Mesendoderm (in vitro differentiated cells): Measurements from ENCODE around the gene RGS1.

Experiments used
- DNase-seq: peaks from one replicate; pipeline ENCODE4 v3.0.0; 2013
- H2AK5ac ChIP-seq: 2 replicates; pipeline ENCODE4 v1.6.1; 2013; ENCODE audit warnings: low read length, inconsistent platforms
- H2BK120ac ChIP-seq: 2 replicates; pipeline ENCODE4 v1.6.1; 2013; ENCODE audit warnings: low read depth, mild to moderate bottlenecking, low read length, moderate library complexity, mixed read lengths
- H2BK15ac ChIP-seq: replicated peaks from 2 replicates; pipeline ENCODE4 v1.6.1; 2013; ENCODE audit warnings: low read depth, mild to moderate bottlenecking, moderate library complexity
- H2BK5ac ChIP-seq: 2 replicates; pipeline ENCODE4 v1.6.1; 2013; ENCODE audit warnings: low read length, inconsistent platforms
- H3K18ac ChIP-seq: 2 replicates; pipeline ENCODE4 v1.6.1; 2013; ENCODE audit warnings: mild to moderate bottlenecking, low read length, mixed read lengths
- H3K23ac ChIP-seq: one replicate; pipeline ENCODE4 v1.6.1; 2013; ENCODE audit warnings: low read length
- H3K27ac ChIP-seq: 2 replicates; pipeline ENCODE4 v1.5.1; 2013; ENCODE audit warnings: low read depth, mild to moderate bottlenecking, inconsistent platforms, low read length, moderate library complexity
- H3K27me3 ChIP-seq: 2 replicates; pipeline ENCODE4 v1.6.1; 2013; ENCODE audit warnings: low read length, control low read depth, mild to moderate bottlenecking, inconsistent platforms; ENCODE audit not compliant: insufficient read depth, poor library complexity
- H3K36me3 ChIP-seq: 2 replicates; pipeline ENCODE4 v1.6.1; 2013; ENCODE audit warnings: low read length, inconsistent platforms; ENCODE audit not compliant: control insufficient read depth, insufficient read depth
- H3K4ac ChIP-seq: one replicate; pipeline ENCODE4 v1.6.1; 2013; ENCODE audit warnings: low read depth, mild to moderate bottlenecking, low read length, moderate library complexity
- H3K4me1 ChIP-seq: 2 replicates; pipeline ENCODE4 v1.6.1; 2013; ENCODE audit warnings: low read depth, low read length, inconsistent platforms; ENCODE audit not compliant: control insufficient read depth
- H3K4me2 ChIP-seq: 2 replicates; pipeline ENCODE4 v1.6.1; 2013; ENCODE audit warnings: low read length
- H3K4me3 ChIP-seq: 2 replicates; pipeline ENCODE4 v1.5.1; 2013; ENCODE audit warnings: mild to moderate bottlenecking, low read length
- H3K56ac ChIP-seq: one replicate; pipeline ENCODE4 v1.6.1; 2013; ENCODE audit warnings: low read length
- H3K79me1 ChIP-seq: 2 replicates; pipeline ENCODE4 v1.6.1; 2013; ENCODE audit warnings: low read length, inconsistent platforms
- H3K79me2 ChIP-seq: 2 replicates; pipeline ENCODE4 v1.6.1; 2013; ENCODE audit warnings: mild to moderate bottlenecking, low read length; ENCODE audit not compliant: control insufficient read depth, insufficient read depth
- H3K9ac ChIP-seq: 2 replicates; pipeline ENCODE4 v1.6.1; 2013; ENCODE audit warnings: low read length, inconsistent platforms
- H4K5ac ChIP-seq: one replicate; pipeline ENCODE4 v1.6.1; 2013; ENCODE audit warnings: low read length
- H4K8ac ChIP-seq: one replicate; pipeline ENCODE4 v1.6.1; 2013; ENCODE audit warnings: low read depth, mild to moderate bottlenecking, control low read depth, low read length, moderate library complexity
- WGBS: extraction: QIAGEN DNeasy Blood & Tissue Kit; methylation state at CpG from one replicate; pipeline ENCODE4 v1.1.7; 2013; ENCODE audit warnings: low lambda C conversion rate, missing lambda C conversion rate; ENCODE audit not compliant: insufficient coverage; ENCODE audit errors: extremely low coverage; 5-methylcytosine and 5-hydroxymethylcytosine counted together

Gene RGS1

GRCh38 chr1:192592517-192592916 lies 16.9 kb downstream of the RGS1 start:
- Histone ChIP-seq H3K9ac (no peak overlapping the region), H3K79me1 (no peaks in the 10 kb centered on the region), H3K79me2 (no peaks in the 10 kb centered on the region), H3K27me3 (no peaks in the 10 kb centered on the region), H3K56ac (no peak overlapping the region), H2BK15ac (no peak overlapping the region), H3K4me2 (no peak overlapping the region), H3K4ac (no peak overlapping the region), H4K5ac (no peak overlapping the region), H2BK5ac (no peak overlapping the region), H3K23ac (no peak overlapping the region), H3K18ac (no peak overlapping the region), H2BK120ac (no peak overlapping the region), H3K4me3 (no peak overlapping the region), H3K36me3 (no peaks in the 10 kb centered on the region), H2AK5ac (no peak overlapping the region), H3K27ac (no peak overlapping the region), H4K8ac (no peak overlapping the region), H3K4me1 (no peaks in the 10 kb centered on the region)
- no CpG with 5 or more reads among the region's 4 CpGs for WGBS
- no peak for DNase-seq

GRCh38 chr1:192592981-192593708 lies 17.6 kb downstream of the RGS1 start:
- no peak overlapping the region for H3K27ac ChIP-seq
- no CpG with 5 or more reads among the region's 2 CpGs for WGBS
- H3K4ac ChIP-seq = no peak overlapping the region

GRCh38 chr1:192595299-192595698 lies 19.7 kb downstream of the RGS1 start:
- Histone ChIP-seq H3K4ac (no peak overlapping the region), H2AK5ac (no peak overlapping the region), H3K79me1 (no peaks in the 10 kb centered on the region), H4K8ac (no peak overlapping the region), H4K5ac (no peak overlapping the region), H3K4me1 (no peaks in the 10 kb centered on the region), H3K56ac (no peak overlapping the region), H3K4me3 (no peak overlapping the region), H3K9ac (no peak overlapping the region), H3K23ac (no peak overlapping the region), H3K79me2 (no peaks in the 10 kb centered on the region), H3K36me3 (no peaks in the 10 kb centered on the region), H3K27ac (no peak overlapping the region), H3K27me3 (no peaks in the 10 kb centered on the region), H3K4me2 (no peak overlapping the region), H3K18ac (no peak overlapping the region), H2BK5ac (no peak overlapping the region), H2BK15ac (no peak overlapping the region), H2BK120ac (no peak overlapping the region)
- no CpG with 5 or more reads among the region's 3 CpGs for whole genome bisulfite sequencing
- no peak for DNase-seq

More at GRCh38 chr1:192592981-192593708, 17.6 kb downstream of the RGS1 start:
- Histone ChIP-seq H4K8ac (no peak overlapping the region), H3K23ac (no peak overlapping the region), H2BK120ac (no peak overlapping the region), H3K4me2 (no peak overlapping the region), H3K36me3 (no peaks in the 10 kb centered on the region), H3K79me1 (no peaks in the 10 kb centered on the region), H2BK5ac (no peak overlapping the region), H3K27me3 (no peaks in the 10 kb centered on the region), H3K4me3 (no peak overlapping the region), H3K4me1 (no peaks in the 10 kb centered on the region), H3K56ac (no peak overlapping the region), H2AK5ac (no peak overlapping the region), H3K9ac (no peak overlapping the region), H2BK15ac (no peak overlapping the region), H4K5ac (no peak overlapping the region), H3K79me2 (no peaks in the 10 kb centered on the region), H3K18ac (no peak overlapping the region)
- no peak for DNase-seq

GRCh38 chr1:192598589-192598988 lies 23.0 kb downstream of the RGS1 start:
- no peak overlapping the region for H3K4ac ChIP-seq
- no peak overlapping the region for H3K4me3 ChIP-seq
- DNase-seq = no peak
- no peak overlapping the region for H3K27ac ChIP-seq
- H3K9ac ChIP-seq = no peak overlapping the region
- no peaks in the 10 kb centered on the region for H3K27me3 ChIP-seq
- no peak overlapping the region for H2BK120ac ChIP-seq
- H3K36me3 ChIP-seq = no peaks in the 10 kb centered on the region
- no peaks in the 10 kb centered on the region for H3K4me1 ChIP-seq
- no peaks in the 10 kb centered on the region for H3K79me1 ChIP-seq
- no peak overlapping the region for H4K5ac ChIP-seq
- H3K18ac ChIP-seq = no peak overlapping the region
- no CpG with 5 or more reads among the region's 3 CpGs for WGBS
- no peaks in the 10 kb centered on the region for H3K79me2 ChIP-seq
- H2AK5ac ChIP-seq = no peak overlapping the region
- no peak overlapping the region for H2BK15ac ChIP-seq
- no peak overlapping the region for H3K4me2 ChIP-seq
- H4K8ac ChIP-seq = no peak overlapping the region
- H3K56ac ChIP-seq = no peak overlapping the region
- no peak overlapping the region for H2BK5ac ChIP-seq
- no peak overlapping the region for H3K23ac ChIP-seq

- no peak overlapping the region for H3K18ac ChIP-seq
- no peak overlapping the region for H3K27ac ChIP-seq
- H3K4ac ChIP-seq = no peak overlapping the region
- H3K9ac ChIP-seq = no peak overlapping the region
- H3K27me3 ChIP-seq = no peaks in the 10 kb centered on the region
- H4K8ac ChIP-seq = no peak overlapping the region
- no CpG with 5 or more reads among the region's 1 CpG for WGBS
- no peaks in the 10 kb centered on the region for H3K79me1 ChIP-seq
- H3K4me3 ChIP-seq = no peak overlapping the region
- no peaks in the 10 kb centered on the region for H3K36me3 ChIP-seq
- H3K4me2 ChIP-seq = no peak overlapping the region
- no peaks in the 10 kb centered on the region for H3K4me1 ChIP-seq
- no peaks in the 10 kb centered on the region for H3K79me2 ChIP-seq
- H2BK15ac ChIP-seq = no peak overlapping the region
- H2BK120ac ChIP-seq = no peak overlapping the region
- H3K23ac ChIP-seq = no peak overlapping the region
- no peak for DNase-seq
- no peak overlapping the region for H4K5ac ChIP-seq
- H2BK5ac ChIP-seq = no peak overlapping the region
- H2AK5ac ChIP-seq = no peak overlapping the region
- no peak overlapping the region for H3K56ac ChIP-seq
Measured at GRCh38 chr1:192600275-192600674, 24.7 kb downstream of the RGS1 start.

- no peak overlapping the region for H4K8ac ChIP-seq
- no peaks in the 10 kb centered on the region for H3K36me3 ChIP-seq
- H2AK5ac ChIP-seq = no peak overlapping the region
- no CpG with 5 or more reads among the region's 1 CpG for WGBS
- H2BK5ac ChIP-seq = no peak overlapping the region
- no peak overlapping the region for H2BK120ac ChIP-seq
- DNase-seq = no peak
- H3K4me3 ChIP-seq = no peak overlapping the region
- no peak overlapping the region for H3K9ac ChIP-seq
- H3K4ac ChIP-seq = no peak overlapping the region
- H3K4me1 ChIP-seq = no peaks in the 10 kb centered on the region
- no peak overlapping the region for H3K27ac ChIP-seq
- no peaks in the 10 kb centered on the region for H3K27me3 ChIP-seq
- no peak overlapping the region for H4K5ac ChIP-seq
- H3K4me2 ChIP-seq = no peak overlapping the region
- no peak overlapping the region for H3K23ac ChIP-seq
- no peaks in the 10 kb centered on the region for H3K79me1 ChIP-seq
- no peak overlapping the region for H3K56ac ChIP-seq
- no peak overlapping the region for H3K18ac ChIP-seq
- no peaks in the 10 kb centered on the region for H3K79me2 ChIP-seq
- no peak overlapping the region for H2BK15ac ChIP-seq
Measured at GRCh38 chr1:192601143-192601542, 25.6 kb downstream of the RGS1 start.
